CD4-positive, alpha-beta T cell treated with Interleukin-17A for 1 hour (primary cell): ENCODE data around the gene MAML2.

Experiments
- DNase-seq: peaks from one replicate; pipeline ENCODE4 v3.0.0-alpha.2; 2020

Gene MAML2

GRCh38 chr11:96086111-96086510 is 256.9 kb downstream of the MAML2 start:
- DNase-seq: no peak

GRCh38 chr11:96085319-96085930 is 257.6 kb downstream of the MAML2 start:
- DNase-seq: no peak

GRCh38 chr11:96084610-96085318 is 258.2 kb downstream of the MAML2 start:
- no peak for DNase-seq

GRCh38 chr11:96082936-96083335 is 260.1 kb downstream of the MAML2 start:
- no peak for DNase-seq

DNA sequence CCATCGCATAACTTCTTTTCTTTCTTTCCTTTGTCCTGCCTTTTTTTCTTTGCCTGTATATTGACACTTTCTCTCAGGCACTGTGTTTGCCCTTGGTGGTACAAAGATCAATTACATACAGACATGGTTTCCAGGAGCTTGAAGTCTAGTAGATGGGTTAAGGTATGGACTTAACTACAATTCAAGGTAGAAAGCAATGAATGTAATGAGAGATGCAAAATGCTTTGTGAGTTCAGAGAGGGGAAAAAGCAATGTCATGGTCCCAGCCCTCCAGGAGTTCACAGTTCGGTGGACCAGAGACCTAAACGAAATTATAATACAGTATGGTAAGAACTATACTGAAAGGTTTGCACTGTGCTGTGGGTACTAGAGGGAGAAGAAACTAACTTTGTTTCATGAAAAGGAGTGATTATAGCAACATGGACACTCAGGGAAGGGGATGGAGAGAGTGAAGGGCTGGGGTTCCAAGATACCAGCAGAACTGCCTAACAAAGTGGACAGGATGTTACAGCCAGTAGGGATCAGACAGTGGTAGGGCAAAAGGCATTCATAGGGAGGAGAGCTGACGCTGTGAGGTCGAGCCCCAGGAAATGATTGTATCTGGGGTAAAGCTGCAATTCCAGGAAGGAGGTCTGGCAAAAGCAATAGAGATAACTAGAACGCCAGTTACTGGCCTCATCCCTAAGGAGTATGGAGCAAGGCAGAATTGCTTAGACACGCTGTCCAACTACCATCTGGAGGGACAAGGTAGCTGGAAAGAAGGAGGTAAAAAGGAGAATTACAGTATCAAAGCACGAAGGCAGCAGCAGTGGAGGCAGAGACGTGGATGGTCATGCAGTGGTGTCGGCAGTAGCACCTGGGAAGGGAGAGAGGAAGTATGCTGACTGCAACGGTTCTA is 260.7 kb downstream of the MAML2 start:
- DNase-seq: no peak

DNA sequence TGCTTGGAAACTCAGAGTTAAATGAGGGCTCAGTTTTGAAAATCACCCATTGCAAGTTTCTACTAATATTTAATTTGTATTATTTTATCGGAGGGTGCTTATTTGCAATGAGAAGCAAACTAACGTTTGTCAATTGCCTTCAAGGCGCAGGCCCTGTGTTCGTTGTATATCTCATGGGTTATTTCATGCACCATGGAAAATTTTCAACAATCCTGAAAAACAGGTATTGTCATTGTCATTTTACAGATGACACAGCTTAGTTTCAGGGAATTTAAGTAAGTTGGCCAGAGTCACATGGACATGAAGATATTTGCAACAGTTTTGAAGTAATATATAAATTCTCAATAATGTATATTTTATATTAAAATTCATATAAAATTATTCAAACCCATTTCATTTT is 261.4 kb downstream of the MAML2 start:
- no peak for DNase-seq

DNA sequence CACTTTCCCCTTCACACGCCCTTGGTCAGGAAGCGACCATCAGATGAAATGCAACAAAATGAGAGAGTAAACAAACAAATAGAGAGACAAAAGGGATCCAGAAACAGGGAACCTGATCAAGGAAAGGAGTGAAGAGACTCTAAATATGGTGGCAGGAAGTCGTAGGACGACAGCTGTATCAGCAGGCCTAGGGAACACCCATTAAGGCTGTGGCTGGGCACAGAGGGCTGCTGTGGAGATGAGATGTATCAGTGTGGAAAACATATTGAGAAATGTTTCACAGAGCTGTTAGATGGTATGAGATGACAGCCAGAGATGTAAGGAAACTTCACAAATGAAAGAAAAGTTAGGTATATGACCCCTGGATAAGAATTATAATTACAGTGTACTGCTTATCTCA is 263.3 kb downstream of the MAML2 start:
- DNase-seq: no peak

- no peak for DNase-seq
Measured at GRCh38 chr11:96075532-96075959, 267.4 kb downstream of the MAML2 start.

DNA sequence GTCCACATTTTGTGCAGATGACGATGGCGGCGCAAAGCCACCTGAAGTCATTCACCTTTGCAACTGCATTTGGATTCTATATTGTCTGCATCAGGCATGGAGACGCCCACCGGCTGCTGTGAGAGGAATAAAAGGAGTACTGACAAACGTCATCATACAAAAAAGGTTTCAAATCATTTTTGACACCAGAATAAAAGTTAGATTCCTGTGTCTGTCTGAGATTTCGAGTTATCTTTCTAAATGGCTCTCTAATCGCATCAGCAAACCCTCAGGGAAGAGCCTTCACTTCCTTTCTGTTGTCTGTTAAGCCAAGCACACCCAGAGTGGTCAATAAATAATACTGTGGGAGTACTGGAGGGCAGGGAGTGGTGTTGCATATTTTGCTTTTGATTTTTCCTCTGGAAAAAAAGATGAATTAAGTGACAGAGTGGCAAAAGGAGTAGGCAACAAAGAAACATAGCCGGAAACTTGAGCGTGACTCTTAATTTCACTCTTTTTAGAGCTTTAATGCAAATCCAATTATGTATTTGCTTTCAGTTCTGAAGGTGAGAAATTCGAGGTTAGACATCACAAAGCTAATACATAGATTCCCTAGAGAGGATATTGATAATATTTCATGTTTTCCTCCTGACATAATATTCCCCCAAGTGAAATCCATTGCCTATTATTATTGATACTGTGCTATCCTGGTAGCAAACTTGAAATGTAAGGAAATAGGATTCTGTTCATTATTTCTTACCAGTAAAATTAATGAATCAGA is 268.3 kb downstream of the MAML2 start:
- DNase-seq: no peak

- no peak for DNase-seq
Measured at GRCh38 chr11:96073536-96073935, 269.5 kb downstream of the MAML2 start.

DNA sequence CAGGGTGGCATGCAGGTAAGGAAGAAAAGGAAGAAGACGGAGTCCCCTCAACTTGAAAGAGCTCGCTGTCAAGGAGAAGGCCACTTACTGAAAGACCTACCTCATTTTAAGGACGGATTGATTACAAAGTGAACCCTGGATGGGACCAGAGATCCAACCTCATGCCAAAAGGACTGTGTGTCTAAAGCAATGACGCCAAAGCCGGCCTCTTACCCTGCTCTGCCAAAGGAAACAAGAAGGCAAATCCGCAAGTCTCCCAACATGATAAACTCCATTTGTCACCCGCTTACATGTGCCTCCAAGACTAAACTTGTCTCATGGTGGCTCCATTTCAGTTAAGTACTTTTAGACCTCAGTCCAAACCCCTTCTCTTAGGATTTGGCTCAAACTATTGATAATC is 270.4 kb downstream of the MAML2 start:
- DNase-seq: no peak

- DNase-seq: no peak
Measured at GRCh38 chr11:96070453-96070852, 272.5 kb downstream of the MAML2 start.

- no peak for DNase-seq
Measured at GRCh38 chr11:96067160-96067559, 275.8 kb downstream of the MAML2 start.

DNA sequence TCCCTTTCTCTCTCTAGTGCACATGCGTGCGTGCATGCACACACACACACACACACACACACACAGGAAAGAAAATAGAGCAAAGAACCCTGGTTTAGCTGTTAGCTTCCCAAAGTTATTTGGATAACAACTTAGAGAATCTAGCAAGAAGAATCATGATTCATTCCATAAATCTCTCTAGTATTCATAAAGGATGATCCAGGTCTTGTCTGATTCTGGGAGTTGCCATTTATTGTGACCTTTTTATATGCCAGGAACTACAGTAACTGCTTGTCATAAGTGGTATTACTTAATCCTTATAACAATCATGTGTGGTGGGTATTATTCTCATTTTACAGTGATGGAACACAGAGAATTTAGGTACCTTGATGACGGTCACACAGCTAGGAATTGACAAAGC is 277.6 kb downstream of the MAML2 start:
- DNase-seq: no peak

DNA sequence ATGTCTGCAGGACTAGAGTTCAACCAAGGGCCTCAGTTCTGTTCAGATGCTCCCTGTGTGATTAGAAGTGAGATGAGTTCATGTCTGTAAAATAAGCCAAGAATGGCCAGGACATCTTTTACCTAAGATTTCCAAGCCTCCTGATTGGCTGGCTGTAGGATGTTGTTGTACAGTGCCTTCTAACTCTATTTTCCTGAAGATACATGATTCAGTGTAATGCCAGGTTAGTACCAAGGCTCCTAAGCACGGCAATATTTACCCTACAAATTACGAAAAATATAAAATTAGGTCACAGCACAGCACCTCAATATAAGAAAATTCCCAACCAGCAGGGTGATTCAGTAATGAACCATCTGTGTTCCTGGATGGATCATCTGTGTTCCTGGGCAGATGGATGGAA is 279.1 kb downstream of the MAML2 start:
- no peak for DNase-seq

GRCh38 chr11:96063053-96063452 is 279.9 kb downstream of the MAML2 start:
- no peak for DNase-seq

DNA sequence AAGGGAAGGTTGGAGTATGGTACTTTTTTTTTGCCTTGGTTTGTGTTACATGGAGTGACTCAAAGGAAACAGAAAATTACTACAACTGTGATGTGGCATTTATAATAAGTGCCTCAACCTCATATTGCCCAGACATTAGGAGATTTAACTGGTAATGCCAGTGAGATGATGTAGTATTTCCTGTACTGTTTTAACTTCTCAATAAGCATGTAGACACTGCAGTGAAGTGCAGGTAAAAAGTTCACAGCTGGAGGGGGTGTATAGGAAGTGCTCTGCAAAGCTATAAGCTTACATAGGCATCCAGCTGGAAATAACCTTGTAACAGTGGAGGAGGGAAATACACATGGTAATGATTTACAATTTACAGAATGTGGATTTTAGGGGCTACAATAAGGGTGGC is 280.9 kb downstream of the MAML2 start:
- peak; percentile 18 for DNase-seq

DNA sequence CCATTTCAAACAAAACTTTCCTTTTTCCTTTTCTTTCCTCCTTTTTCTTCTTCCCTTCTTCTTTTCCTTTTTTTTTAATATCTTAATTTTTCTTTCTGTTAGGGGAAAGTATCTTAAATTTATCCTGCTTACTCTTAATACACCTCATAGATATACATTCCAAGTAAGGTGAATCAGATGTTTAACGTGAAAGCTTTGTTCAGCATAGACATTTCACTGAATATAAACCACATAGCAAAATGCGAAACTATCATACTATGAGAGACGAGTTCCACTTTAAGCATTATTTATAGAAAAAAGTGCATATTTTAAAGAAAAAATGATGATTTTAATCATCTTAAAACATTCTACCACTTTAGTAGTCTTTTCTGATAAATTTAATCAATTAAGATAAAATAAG is 281.3 kb downstream of the MAML2 start:
- no peak for DNase-seq

GRCh38 chr11:96061069-96061468 is 281.9 kb downstream of the MAML2 start:
- DNase-seq: no peak

DNA sequence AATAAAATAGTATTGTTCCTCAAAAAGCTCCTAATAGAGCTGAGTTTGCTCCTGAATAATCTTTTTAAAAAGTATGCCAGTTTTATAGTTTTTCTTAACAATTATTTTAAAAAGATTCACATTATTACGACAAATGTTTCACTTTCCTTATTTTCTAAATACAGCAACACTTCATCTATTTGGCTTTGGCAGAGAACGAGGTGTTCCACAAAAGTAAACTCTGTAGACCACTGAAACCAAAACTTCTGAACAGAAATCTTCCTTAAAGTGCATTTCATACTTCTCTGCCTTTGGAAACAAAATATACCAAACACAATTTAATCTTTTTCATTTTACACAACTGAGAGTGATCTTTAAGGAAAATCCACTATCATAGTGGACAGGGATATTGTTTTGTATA is 285.5 kb downstream of the MAML2 start:
- DNase-seq: no peak

GRCh38 chr11:96056576-96056975 is 286.4 kb downstream of the MAML2 start:
- no peak for DNase-seq

- no peak for DNase-seq
Measured at GRCh38 chr11:96055706-96056387, 287.1 kb downstream of the MAML2 start.
